ENCODE results near the gene PLK1.
"Not testable (repeated sequence)": the region's sequence is repeated elsewhere in the genome, so short reads cannot be mapped to it uniquely, and the experiment has no call there.

Gene PLK1

DNA sequence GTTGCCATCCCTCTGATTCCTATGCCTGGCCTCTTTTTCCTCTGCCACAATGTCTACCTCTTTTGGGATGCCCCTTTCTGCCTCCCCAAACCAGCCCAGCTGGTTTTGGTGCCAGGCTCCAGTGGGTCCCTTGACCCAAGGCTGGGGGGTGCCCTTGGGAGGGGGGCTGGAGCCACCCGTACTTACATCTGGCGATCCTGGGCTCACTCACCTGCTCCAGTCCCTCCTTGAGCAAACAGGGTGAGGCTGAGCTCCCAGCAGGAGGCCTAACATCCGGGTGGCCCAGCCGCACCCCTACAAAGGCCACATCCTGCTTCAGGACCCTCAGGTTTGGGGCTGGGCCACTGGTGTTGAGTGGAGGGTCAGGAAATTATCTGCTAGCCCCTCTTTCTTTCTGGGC lies 33.1 kb downstream of the PLK1 start:
- DNase-seq, result no peak

DNA sequence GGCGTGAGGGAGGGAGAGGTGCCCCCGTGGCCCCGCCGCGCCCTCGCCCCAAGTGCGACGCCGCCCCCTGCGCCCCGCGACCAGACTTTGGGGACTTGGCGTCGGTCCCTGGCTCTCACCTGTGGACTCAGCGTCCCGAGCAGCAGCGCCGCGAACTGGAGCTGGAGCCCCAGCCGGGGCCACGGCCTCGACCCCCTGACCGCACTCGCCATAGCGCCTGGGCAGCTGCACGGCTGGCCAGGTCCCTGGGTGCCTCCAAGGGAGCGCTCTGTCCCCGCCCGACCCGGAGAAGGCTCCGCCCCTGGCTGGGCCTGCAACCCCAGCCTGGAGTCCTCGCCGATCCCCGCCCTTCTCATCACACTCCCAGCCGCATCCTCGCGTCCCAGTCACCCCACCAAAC lies 34.3 kb downstream of the PLK1 start, which contains the start of gene ERN2:
ERN2 (minus strand) TSS at position 247 of the 400 bp plus-strand sequence; CDS start at position 212, 35 bp downstream.
- DNase-seq, result no peak

DNA sequence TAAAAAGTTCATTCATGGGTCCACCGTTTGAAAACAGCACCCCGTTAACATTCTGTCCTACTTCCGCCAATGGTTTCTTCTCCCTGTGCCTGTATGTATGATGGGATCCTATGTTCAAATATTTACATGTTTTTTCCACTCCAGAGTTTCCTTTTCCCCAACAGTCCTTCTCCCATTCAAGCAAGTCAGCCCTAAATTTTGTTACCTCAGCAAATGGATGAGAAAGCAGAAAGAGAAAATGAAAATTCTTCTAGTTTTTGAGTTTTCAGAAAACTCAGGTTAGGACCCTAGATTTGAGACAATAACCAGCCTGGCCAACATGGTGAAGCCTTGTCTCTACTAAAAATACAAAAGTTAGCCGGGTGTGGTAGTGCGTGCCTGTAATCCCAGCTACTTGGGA lies 37.8 kb downstream of the PLK1 start:
- no peak for DNase-seq

DNA sequence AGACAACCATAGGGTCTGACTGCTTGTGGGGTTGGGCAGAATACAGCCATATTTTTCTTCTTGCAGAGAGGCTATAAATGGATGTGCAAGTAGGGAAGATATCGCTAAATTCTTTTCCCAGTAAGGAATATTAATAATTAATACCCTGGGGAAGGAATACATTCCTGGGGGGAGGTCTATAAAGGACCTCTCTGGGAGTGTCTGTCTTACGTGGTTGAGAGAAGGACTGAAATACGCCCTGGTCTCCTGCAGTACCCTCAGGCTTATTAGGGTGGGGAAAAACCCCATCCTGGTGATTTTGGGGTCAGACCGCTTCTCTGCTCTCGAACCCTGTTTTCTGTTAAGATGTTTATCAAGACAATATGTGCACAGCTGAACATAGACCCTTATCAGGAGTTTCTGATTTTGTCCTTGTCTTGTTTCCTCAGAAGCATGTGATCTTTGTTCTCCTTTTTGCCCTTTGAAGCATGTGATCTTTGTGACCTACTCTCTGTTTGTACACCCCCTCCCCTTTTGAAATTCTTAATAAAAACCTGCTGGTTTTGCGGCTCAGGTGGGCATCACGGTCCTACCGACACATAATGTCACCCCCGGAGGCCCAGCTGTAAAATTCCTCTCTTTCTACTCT lies 44.0 kb downstream of the PLK1 start:
- not testable (repeated sequence) for DNase-seq

DNA sequence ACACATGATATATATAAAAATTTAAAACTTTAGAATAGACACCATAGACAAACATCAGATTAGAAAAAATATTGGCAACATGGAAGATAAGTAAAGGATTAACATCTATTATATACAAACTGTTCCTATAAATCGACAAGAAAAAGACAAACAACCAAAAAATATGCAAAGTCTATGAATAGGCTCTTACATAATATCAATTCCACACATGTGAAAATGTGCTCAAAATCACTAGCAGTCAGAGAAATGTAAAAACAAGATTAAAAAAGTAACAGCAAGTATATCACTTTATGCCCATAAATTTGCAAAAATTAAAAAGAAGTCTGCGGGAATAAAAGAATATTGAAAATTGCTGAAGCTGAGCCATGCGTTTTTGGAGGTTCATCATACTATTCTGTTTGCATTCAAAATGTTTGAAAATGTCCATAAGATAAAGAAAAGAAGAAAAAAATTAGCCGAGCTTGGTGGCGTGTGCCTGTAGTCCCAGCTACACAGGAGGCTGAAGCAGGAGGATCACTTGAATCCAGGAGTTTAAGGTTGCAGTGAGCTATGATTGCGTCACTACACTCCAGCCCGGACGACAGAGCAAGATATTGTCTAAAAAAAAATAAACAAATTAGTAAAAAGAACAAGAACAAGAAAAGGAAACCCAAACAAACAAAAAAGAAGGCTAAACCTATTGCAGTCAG lies 45.6 kb downstream of the PLK1 start:
- DNase-seq, result no peak

DNA sequence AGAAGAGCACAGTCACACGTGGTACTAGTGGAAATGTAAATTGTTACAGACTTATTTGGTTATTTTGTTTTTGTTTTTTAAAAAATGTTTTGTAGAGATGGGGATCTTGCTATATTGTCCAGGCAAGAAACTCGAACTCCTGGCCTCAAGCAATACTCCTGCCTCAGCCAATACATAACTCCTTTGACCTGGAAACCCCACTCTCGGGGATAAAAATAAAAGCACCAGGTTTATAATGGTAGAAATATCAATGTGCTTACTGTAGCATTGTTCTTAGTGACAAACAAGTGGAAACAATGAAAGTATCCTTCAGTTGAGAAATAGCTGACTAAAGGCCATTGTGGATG lies 46.1 kb downstream of the PLK1 start:
- DNase-seq, result no peak

DNA sequence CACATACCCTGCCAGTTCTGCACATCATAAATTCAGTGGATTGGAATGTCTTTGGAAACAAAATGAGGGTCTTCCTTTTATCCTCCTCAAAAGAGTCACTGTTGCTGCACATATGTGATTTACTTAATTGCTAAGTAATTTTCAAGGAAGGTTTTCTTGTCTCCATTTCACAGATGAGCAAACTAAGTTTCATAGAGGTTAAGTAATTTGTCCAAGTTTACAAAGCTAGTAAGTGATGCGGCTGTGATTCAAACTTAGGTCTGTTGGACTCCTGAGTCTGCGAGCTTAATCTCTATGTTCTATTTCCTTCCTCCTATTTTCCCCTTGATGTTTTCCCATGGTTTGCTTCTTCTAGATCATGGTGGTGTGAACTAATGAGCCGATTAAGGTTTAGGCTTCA lies 48.0 kb downstream of the PLK1 start:
- DNase-seq, result no peak

DNA sequence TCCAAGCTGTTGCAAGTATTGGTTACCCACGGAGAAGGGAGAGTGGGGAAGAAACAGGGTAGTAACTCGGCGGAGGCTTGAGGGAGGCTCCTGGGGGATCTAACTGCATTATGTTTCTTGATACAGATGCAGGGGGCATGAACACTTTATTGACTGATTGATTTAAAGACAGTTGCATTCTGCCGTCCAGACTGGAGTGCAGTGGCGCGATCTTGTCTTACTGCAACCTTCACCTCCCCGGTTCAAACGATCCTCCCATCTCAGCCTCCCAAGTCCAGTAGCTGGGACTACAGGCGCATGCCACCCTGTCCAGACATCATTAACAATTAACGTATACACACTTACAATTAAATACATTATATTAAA lies 49.4 kb downstream of the PLK1 start:
- no peak for DNase-seq

DNA sequence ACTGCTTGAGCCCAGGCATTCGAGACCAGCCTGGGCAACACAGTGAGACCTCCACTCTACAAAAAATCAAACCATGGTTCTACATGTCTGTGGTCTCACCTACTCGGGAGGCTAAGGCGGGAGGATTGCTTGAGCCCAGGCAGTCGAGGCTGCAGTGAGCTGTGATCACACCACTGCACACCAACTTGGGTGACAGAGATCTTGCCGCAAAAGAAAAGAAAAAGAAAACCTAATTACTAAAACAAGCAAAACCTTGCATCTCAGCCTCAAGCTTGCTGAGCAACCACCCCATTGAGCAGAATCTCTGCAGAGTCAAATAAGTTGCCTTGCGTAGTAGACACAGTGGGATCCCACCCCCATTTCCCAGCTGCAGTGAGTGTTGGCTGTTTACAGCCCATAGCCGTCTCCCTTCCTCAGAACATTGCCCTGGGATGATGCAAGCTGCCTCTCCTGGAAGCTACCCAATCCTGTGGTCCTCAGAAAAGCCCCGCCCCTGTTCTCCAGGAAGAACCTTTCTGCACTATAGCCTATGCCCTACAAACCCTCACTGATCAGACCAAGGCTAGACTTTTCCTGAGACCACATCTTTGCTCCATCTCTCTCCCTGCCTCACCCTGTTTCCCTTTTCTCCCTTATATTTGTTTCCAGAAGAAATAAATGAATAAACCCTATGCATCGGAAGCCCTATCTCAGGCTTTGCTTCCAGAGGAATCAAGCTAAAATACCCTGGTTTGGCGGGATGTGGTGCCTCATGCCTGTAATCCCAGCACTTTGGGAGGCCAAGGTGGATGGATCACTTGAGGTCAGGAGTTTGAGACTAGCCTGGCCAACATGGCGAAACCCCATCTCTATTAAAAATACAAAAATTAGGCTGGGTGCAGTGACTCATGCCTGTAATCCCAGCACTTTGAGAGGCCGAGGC lies 51.1 kb downstream of the PLK1 start:
- DNase-seq, result no peak

DNA sequence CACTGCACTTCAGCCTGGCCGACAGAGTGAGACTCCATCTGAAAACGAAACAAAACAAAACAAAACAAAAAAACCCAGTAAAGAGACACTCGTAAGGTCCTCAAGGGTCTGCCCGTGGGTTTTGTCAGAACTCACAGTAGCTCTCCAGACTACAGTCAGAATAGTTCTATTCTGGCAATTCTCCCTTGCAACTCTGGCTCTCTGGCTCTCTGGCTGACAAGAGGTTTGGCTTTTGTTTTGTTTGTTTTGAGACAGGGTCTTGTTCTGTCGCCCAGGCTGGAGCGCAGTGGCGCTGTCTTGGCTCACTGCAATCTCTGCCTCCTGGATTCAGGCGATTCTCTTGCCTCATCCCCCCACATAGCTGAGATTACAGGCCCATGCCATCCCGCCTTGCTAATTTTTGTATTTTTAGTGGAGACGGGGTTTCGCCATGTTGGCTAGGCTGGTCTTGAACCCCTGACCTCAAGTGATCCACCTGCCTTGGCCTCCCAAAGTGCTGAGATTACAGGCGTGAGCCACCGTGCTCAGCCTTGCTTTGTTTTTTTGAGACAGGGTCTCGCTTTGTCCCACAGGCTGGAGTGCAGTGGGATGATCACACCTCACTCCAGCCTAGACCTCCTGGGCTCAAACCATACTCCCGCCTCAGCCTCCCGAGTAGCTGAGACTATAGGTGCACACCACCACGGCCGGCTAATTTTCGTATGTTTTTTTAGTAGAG lies 55.6 kb downstream of the PLK1 start:
- no peak for DNase-seq

DNA sequence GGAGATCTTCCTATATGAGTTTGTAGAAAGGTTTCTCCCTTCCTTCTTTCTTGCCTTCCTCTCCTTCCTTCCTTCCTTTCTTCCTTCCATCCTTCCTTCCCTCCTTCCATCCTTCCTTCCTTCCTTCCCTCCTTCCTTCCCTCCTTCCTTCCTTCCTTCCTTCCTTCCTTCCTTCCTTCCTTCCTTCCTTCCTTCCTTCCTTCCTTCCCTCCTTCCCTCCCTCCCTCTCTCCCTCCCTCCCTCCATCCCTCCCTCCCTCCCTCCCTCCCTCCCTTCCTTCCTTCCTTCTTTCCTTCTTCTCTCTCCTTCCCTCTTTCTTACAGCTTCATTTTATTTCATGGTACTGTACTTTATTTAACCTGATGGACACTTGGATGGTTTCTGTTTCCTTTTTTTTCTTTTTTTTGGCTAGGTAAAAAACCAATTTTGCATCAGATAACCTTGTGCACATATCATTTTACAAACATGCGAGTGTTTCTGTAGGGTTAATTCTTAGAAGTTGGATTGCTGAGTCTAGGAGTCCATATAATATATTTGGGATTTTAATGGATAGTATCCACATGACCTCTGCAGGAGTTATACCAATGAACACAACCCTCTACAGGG lies 58.8 kb downstream of the PLK1 start:
- DNase-seq, result not testable (repeated sequence)

DNA sequence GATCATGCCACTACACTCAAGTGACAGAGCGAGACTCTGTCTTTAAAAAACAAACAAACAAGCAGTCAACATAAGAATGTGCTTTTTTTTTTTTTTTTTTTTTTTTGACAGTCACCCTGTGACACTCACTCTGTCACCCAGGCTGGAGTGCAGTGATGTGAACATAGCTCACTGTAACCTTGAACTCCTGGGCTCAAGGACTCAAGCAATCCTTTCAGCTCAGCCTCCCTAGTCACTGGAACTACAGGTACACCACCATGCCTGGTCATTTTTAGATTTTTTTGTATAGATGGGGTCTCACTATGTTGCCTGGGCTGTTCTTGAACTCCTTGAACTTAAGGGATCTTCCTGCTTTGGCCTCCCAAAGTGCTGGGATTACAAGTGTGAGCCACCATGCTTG lies 60.8 kb downstream of the PLK1 start:
- no peak for DNase-seq

Data from NCI-H2107 (cell line).